ENCODE data around the gene GOPC. TPM values are rescaled to one million over a fixed set of nuclear protein-coding genes. Genes with fewer than 3 reads are reported as not detected.

GOPC gene
- total RNA-seq, 5 donors from 2014 or later (not counting 1 experiment from before 2014, with no cell fraction given), result 20.8 to 30.2 (median 27.5) TPM

GRCh38 chr6:117601811-117602150 is 530 bp downstream of the GOPC start:
- 0% methylated on average over 8 of the region's 12 CpGs for WGBS (ENCODE audit: insufficient coverage)
- ATAC-seq (replicated peaks in 1 of 4) (peak in 1 of 4 experiments; percentile 1), DNase-seq (peak in 6 of 35 experiments; percentile 1 to 14 (median 4))
- Histone ChIP-seq H3K4me1 (ENCODE audit: control insufficient read depth in 1 of 2, extremely low read depth in 1 of 2, insufficient read depth in 2 of 2, low read length in 2 of 2) (peaks cover 17 to 25% of the 10 kb centered on the region in 2 experiments), H3K4me3 (ENCODE audit: control insufficient read depth in 1 of 2, extremely low read depth in 1 of 2, low read length in 1 of 2) (peak overlapping the region; percentile 90 to 100), H3K27me3 (replicated peaks in 1 of 2; ENCODE audit: control insufficient read depth in 2 of 2, extremely low read depth in 1 of 2, insufficient read depth in 2 of 2, low read length in 1 of 2) (no peaks in the 10 kb centered on the region), H3K9me3 (peaks cover 7% of the 10 kb centered on the region), H3K36me3 (ENCODE audit: control insufficient read depth in 2 of 2, extremely low read depth in 1 of 2, insufficient read depth in 1 of 2, low read length in 1 of 2) (peaks cover 0 to 5% of the 10 kb centered on the region in 2 donors), H3K27ac (ENCODE audit: low read length) (peak overlapping the region; percentile 83)
- Mint-ChIP-seq H3K9me3 (peaks cover 0 to 4% (median 0%) of the 10 kb centered on the region in 3 donors), H3K27ac (peak overlapping the region; percentile 59 to 99), H3K4me3 (peak overlapping the region; percentile 94 to 100 (median 98)), H3K36me3 (peaks cover 17% of the 10 kb centered on the region), H3K27me3 (no peaks in the 10 kb centered on the region), H3K4me1 (peaks cover 48 to 54% (median 51%) of the 10 kb centered on the region in 3 donors)
- ChIA-PET POLR2A (interaction anchor here in 1 of 2 donors (1.4 kb wide), 1 partner anchor 53 kb away, joined by 5 read pairs; no protein-coding TSS in a partner anchor), CTCF (interaction anchor here (0.8 to 2.7 kb wide), 7 partner anchors 13 to 935 kb away, joined by 3 to 14 read pairs (median 3); no protein-coding TSS in a partner anchor)

GRCh38 chr6:117600008-117600743 is 2.1 kb downstream of the GOPC start:
- 80% methylated on average over 3 of the region's 6 CpGs for WGBS (ENCODE audit: insufficient coverage)
- no peaks in the 10 kb centered on the region for H3K27me3 ChIP-seq (replicated peaks in 1 of 2; ENCODE audit: control insufficient read depth in 2 of 2, extremely low read depth in 1 of 2, insufficient read depth in 2 of 2, low read length in 1 of 2)
- Mint-ChIP-seq H3K4me3 (peak overlapping the region; percentile 94 to 100 (median 98)), H3K27me3 (no peaks in the 10 kb centered on the region), H3K4me1 (peaks cover 48 to 65% (median 54%) of the 10 kb centered on the region in 3 donors), H3K36me3 (peaks cover 26% of the 10 kb centered on the region), H3K9me3 (peaks cover 0 to 14% (median 0%) of the 10 kb centered on the region in 3 donors), H3K27ac (no peak overlapping the region)
- no peak overlapping the region for H3K4me3 ChIP-seq (ENCODE audit: control insufficient read depth in 1 of 2, extremely low read depth in 1 of 2, low read length in 1 of 2)
- ChIA-PET POLR2A (no interaction called here), CTCF (interaction anchor here in 1 of 2 donors (0.6 to 2.7 kb wide), 3 partner anchors 13 to 151 kb away, joined by 3 to 14 read pairs (median 3); no protein-coding TSS in a partner anchor)
- DNase-seq (peak in 1 of 35 experiments; percentile 10), ATAC-seq (replicated peaks in 1 of 4) (no peak)
- peaks cover 7% of the 10 kb centered on the region for H3K9me3 ChIP-seq
- H3K4me1 ChIP-seq (ENCODE audit: control insufficient read depth in 1 of 2, extremely low read depth in 1 of 2, insufficient read depth in 2 of 2, low read length in 2 of 2), result peaks cover 17 to 25% of the 10 kb centered on the region in 2 experiments
- peaks cover 0 to 5% of the 10 kb centered on the region in 2 donors for H3K36me3 ChIP-seq (ENCODE audit: control insufficient read depth in 2 of 2, extremely low read depth in 1 of 2, insufficient read depth in 1 of 2, low read length in 1 of 2)
- H3K27ac ChIP-seq (ENCODE audit: low read length), result no peak overlapping the region

- Histone ChIP-seq H3K4me3 (ENCODE audit: control insufficient read depth in 1 of 2, extremely low read depth in 1 of 2, low read length in 1 of 2) (no peak overlapping the region), H3K4me1 (ENCODE audit: control insufficient read depth in 1 of 2, extremely low read depth in 1 of 2, insufficient read depth in 2 of 2, low read length in 2 of 2) (peaks cover 16 to 20% of the 10 kb centered on the region in 2 experiments), H3K9me3 (peaks cover 7% of the 10 kb centered on the region), H3K27ac (ENCODE audit: low read length) (no peak overlapping the region), H3K27me3 (replicated peaks in 1 of 2; ENCODE audit: control insufficient read depth in 2 of 2, extremely low read depth in 1 of 2, insufficient read depth in 2 of 2, low read length in 1 of 2) (no peaks in the 10 kb centered on the region), H3K36me3 (ENCODE audit: control insufficient read depth in 2 of 2, extremely low read depth in 1 of 2, insufficient read depth in 1 of 2, low read length in 1 of 2) (peaks cover 0 to 5% of the 10 kb centered on the region in 2 donors)
- no peaks in the 10 kb centered on the region for H3K27me3 Mint-ChIP-seq
- no peak overlapping the region for H3K27ac Mint-ChIP-seq
- ChIA-PET POLR2A (no interaction called here), CTCF (interaction anchor here in 1 of 2 donors (0.7 kb wide), 1 partner anchor 8 kb away, joined by 6 read pairs; no protein-coding TSS in a partner anchor)
- no peak for ATAC-seq (replicated peaks in 1 of 4)
- no peak overlapping the region for H3K4me3 Mint-ChIP-seq
- H3K9me3 Mint-ChIP-seq, result peaks cover 0 to 14% (median 0%) of the 10 kb centered on the region in 3 donors
- peaks cover 41 to 57% (median 47%) of the 10 kb centered on the region in 3 donors for H3K4me1 Mint-ChIP-seq
- H3K36me3 Mint-ChIP-seq, result peaks cover 26% of the 10 kb centered on the region
- no peak for DNase-seq
- WGBS (ENCODE audit: insufficient coverage), result no CpG with 5 or more reads among the region's 2 CpGs
Observed at GRCh38 chr6:117597755-117598154, 4.6 kb downstream of the GOPC start.

GRCh38 chr6:117595099-117595923 is 7.0 kb downstream of the GOPC start:
- CTCF ChIA-PET, result interaction anchor here in 1 of 2 donors (0.6 kb wide), 1 partner anchor 9 kb away, joined by 4 read pairs; no protein-coding TSS in a partner anchor
- WGBS (ENCODE audit: insufficient coverage), result 95% methylated on average over 2 of the region's 2 CpGs
- Histone ChIP-seq H3K36me3 (ENCODE audit: control insufficient read depth in 2 of 2, extremely low read depth in 1 of 2, insufficient read depth in 1 of 2, low read length in 1 of 2) (peaks cover 0 to 11% of the 10 kb centered on the region in 2 donors), H3K4me3 (ENCODE audit: control insufficient read depth in 1 of 2, extremely low read depth in 1 of 2, low read length in 1 of 2) (no peak overlapping the region), H3K27me3 (replicated peaks in 1 of 2; ENCODE audit: control insufficient read depth in 2 of 2, extremely low read depth in 1 of 2, insufficient read depth in 2 of 2, low read length in 1 of 2) (no peaks in the 10 kb centered on the region), H3K27ac (ENCODE audit: low read length) (no peak overlapping the region), H3K9me3 (peaks cover 7% of the 10 kb centered on the region), H3K4me1 (ENCODE audit: control insufficient read depth in 1 of 2, extremely low read depth in 1 of 2, insufficient read depth in 2 of 2, low read length in 2 of 2) (peaks cover 9% of the 10 kb centered on the region in 2 experiments)
- no peaks in the 10 kb centered on the region for H3K27me3 Mint-ChIP-seq
- H3K4me3 Mint-ChIP-seq, result no peak overlapping the region
- H3K36me3 Mint-ChIP-seq, result peaks cover 30% of the 10 kb centered on the region
- no peak for DNase-seq
- no peak for ATAC-seq (replicated peaks in 1 of 4)
- H3K4me1 Mint-ChIP-seq, result peaks cover 37 to 49% (median 40%) of the 10 kb centered on the region in 3 donors
- H3K9me3 Mint-ChIP-seq, result peaks cover 0 to 14% (median 0%) of the 10 kb centered on the region in 3 donors
- POLR2A ChIA-PET, result no interaction called here
- no peak overlapping the region for H3K27ac Mint-ChIP-seq

- no peak overlapping the region for H3K27ac Mint-ChIP-seq
- no peak overlapping the region for H3K27ac ChIP-seq (ENCODE audit: low read length)
- 94% methylated on average over 2 of the region's 3 CpGs for WGBS (ENCODE audit: insufficient coverage)
- DNase-seq, result no peak
- peaks cover 35% of the 10 kb centered on the region for H3K36me3 Mint-ChIP-seq
- ATAC-seq (replicated peaks in 1 of 4), result no peak
- peaks cover 7 to 12% of the 10 kb centered on the region in 2 donors for H3K36me3 ChIP-seq (ENCODE audit: control insufficient read depth in 2 of 2, extremely low read depth in 1 of 2, insufficient read depth in 1 of 2, low read length in 1 of 2)
- POLR2A ChIA-PET, result no interaction called here
- H3K27me3 ChIP-seq (replicated peaks in 1 of 2; ENCODE audit: control insufficient read depth in 2 of 2, extremely low read depth in 1 of 2, insufficient read depth in 2 of 2, low read length in 1 of 2), result no peaks in the 10 kb centered on the region
- H3K9me3 ChIP-seq, result peaks cover 3% of the 10 kb centered on the region
- no peak overlapping the region for H3K4me3 Mint-ChIP-seq
- no peak overlapping the region for H3K4me3 ChIP-seq (ENCODE audit: control insufficient read depth in 1 of 2, extremely low read depth in 1 of 2, low read length in 1 of 2)
- no peaks in the 10 kb centered on the region for H3K27me3 Mint-ChIP-seq
- CTCF ChIA-PET, result no interaction called here
- peaks cover 21 to 38% (median 31%) of the 10 kb centered on the region in 3 donors for H3K4me1 Mint-ChIP-seq
- H3K4me1 ChIP-seq (ENCODE audit: control insufficient read depth in 1 of 2, extremely low read depth in 1 of 2, insufficient read depth in 2 of 2, low read length in 2 of 2), result peaks cover 0 to 1% of the 10 kb centered on the region in 2 experiments
- H3K9me3 Mint-ChIP-seq, result peaks cover 0 to 14% (median 0%) of the 10 kb centered on the region in 3 donors
Observed at GRCh38 chr6:117592983-117593759, 9.1 kb downstream of the GOPC start.

Measured in T-cell (primary cell).